ENCODE data around the gene NAXD.

DNA sequence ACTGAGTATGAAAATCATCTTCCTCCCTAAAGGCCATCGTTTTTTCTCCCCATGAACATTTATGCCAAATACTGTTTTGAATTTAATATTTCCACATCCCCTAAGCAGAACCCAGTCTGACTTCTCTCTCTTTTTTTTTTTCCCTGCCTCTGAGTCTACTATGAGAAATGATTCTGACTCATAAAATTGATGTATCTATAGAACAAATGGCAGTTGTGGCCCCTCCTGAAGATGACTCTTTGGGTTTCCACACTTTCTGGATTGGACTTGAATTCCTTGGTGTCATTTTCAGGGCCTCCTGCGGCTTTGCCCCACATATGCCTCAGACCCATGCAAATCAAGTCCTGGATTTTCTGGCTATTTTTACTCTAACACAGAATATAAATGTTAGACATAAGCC is 22.7 kb upstream of the NAXD start:
- no peak for TF ChIP-seq EZH2phosphoT487 (IDR thresholded peaks at IDR 0.05; ENCODE audit: low read length)
- TF ChIP-seq, protein P1, sequence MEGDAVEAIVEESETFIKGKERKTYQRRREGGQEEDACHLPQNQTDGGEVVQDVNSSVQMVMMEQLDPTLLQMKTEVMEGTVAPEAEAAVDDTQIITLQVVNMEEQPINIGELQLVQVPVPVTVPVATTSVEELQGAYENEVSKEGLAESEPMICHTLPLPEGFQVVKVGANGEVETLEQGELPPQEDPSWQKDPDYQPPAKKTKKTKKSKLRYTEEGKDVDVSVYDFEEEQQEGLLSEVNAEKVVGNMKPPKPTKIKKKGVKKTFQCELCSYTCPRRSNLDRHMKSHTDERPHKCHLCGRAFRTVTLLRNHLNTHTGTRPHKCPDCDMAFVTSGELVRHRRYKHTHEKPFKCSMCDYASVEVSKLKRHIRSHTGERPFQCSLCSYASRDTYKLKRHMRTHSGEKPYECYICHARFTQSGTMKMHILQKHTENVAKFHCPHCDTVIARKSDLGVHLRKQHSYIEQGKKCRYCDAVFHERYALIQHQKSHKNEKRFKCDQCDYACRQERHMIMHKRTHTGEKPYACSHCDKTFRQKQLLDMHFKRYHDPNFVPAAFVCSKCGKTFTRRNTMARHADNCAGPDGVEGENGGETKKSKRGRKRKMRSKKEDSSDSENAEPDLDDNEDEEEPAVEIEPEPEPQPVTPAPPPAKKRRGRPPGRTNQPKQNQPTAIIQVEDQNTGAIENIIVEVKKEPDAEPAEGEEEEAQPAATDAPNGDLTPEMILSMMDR (IDR thresholded peaks at IDR 0.05; ENCODE audit: low read length), result no peak
- no peak for TF ChIP-seq EZH2 (optimal IDR thresholded peaks at IDR 0.05; ENCODE audit: low read depth, low read length)
